ENCODE measurements around the gene ASS1. TPM values are rescaled to one million over a fixed set of nuclear protein-coding genes. Genes with fewer than 3 reads are reported as not detected.

The ASS1 gene
- total RNA-seq, 2 donors from 2014 or later = 88.1 to 95.0 TPM

DNA sequence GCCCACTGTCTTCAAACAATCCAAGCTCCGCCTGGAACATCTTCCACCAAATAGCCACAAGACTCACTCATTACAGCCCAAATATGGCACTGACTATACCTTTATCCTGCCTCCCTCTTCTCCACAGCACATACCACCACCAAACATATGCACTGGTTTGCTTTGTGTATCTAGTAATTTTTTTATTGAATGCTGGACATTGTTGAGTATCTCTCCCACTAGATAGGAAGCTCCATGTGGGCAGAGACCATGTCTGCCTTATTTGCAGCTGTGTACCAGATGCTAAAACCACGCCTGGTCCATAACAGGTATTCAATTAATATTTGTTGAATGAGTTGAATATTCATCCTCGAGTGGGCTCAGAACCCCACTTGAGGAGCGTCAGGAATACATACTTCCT lies 67.4 kb downstream of the ASS1 start:
- intact Hi-C loops (cut with DNase I) = no loop called here
- DNase-seq (no peak), ATAC-seq (no peak)

DNA sequence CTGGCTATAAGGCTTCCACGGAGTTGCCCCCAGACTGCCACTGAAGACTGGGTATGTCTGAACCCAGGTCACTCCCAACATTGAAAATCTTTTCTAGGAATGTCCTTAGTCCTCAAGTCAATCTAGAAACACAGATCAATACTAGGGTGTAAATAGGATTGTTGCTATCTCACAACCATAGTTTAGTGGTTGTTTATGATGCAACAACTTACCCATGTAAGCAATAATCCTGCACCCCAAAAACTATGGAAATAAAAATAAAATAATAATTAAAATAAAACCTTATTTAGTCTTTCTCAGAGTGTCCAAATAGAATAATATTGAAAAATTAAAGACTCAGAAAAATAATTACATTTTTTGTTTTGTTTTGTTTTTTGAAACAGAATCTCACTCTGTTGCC lies 68.3 kb downstream of the ASS1 start:
- intact Hi-C loops (cut with DNase I) = no loop called here
- DNase-seq (no peak), ATAC-seq (no peak)

DNA sequence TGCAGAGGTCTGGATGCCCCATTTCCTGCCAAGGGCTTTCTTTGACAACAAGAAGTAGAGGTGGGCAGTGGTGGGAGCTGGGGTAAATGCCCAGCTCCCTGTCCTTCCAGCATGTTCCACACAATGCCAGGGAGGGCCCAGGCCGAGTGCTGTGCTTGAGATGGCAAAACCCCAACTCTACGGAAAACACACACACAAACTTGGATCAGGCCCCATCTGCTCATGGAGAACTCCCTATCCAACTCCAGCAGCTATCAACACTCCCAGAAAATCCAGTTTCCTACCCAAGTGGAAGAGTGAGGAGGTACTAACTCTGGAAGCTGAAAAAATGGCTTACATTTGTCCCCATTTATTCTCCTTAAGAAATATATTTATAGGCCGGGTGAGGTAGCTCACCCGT lies 73.5 kb downstream of the ASS1 start:
- DNase-seq (no peak), ATAC-seq (no peak)
- intact Hi-C loops (cut with DNase I) = no loop called here

DNA sequence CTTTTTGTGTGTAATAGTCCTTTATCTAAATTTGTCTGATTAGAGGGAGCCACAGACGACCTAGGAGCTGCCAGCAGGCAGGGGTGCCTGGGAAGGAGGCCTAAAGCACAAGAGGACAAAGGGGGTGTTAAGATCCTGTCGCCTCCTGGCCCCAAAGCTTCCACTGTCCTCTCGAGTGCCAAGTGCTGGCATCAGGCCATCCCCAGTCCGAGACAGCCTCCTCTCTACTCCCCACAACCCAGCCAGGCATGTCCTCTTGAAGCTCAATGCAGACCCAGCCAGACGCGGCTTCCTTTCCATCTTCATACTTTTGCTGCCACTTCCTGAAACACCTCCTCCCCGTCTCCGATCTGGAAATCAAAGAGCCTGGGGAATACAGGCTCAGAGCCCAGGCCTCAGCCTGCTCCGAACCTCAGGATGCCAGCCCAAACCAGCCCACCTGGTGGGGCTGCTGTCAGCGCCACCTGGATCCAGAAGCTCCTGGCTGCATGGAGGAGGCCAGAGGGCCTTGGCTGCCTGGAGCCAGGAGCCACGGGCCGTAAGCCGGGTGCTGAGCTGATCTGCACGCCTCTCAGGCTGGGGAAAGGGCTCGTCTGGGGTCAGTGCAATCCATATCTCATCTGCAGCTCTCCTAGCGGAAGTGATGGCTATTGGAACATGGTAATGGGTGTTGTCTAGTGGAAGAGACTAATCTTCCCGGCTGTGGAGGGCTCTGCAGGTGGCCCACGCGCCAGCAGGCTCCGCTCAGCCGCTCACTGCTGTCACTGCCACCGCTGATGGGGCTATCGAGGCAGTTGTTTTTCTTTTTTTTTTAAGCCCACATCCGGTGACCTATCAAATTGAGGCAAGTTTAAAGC lies 74.4 kb downstream of the ASS1 start:
- DNase-seq (peak; percentile 35), ATAC-seq (peak; percentile 26 to 43)
- intact Hi-C loops (cut with DNase I) = no loop called here

DNA sequence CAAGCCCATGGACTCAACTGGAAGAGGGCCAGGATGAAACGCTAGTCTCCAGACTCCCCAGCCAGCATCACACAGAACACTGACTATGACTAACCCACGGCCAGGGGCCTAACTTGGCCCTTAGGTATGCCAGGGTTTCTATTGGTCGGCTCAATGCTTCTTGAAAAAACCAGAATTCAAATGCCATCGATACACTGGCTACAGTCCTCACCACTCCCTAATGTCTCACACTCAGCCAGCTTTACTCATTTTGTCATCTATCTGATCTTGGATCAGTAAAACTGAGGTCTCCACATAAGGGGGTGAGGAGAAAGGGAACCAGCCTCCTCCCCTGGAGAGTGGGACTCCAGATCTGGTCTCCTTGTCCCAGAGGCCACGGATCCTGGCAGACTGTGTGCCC lies 75.2 kb downstream of the ASS1 start:
- no peak for ATAC-seq
- no peak for DNase-seq
- intact Hi-C loops (cut with DNase I) = no loop called here

DNA sequence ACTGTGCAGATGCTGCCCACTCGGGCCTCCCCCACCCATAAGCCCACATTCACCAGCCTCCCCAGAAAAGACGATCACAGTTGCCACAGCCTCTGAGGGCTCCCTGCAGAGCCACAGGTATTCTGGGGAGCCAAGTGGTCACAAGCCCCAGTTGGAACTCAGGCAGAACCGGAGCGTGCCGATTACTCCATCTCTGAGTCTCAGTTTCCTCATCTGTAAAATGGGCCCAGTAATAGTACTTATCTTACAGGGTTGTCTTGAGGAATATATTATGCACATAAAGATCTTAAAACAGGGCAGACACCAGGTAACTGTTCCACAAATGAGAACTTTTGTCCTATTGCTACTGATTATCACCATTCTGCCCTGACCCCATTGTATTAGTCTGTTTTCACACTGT lies 77.0 kb downstream of the ASS1 start:
- intact Hi-C loops (cut with DNase I) = no loop called here

DNA sequence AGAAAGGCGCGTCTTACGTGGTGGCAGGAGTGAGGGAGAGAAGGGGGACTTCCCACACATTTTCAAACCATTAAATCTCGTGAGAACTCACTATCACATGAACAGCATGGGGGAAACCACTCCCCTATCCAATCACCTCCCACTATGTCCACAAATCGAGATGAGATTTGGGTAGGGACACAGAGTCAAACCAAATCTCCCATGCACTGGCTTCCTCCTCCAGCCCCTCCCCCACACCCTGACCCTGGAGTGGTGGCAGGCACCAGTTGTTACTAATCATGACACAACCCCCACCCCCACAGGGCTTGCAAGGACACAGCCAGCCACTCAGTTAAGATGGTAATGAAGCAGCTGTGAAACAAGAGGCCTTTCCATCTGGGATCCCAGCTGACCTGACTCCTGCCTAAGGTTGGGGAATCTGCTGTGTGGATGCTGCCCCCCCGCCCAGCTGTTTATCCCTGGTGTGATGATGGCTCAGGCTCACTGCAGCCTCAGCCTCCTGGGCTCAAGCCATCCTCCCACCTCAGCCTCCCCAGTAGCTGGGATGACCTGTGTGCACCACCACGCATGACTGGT lies 77.6 kb downstream of the ASS1 start:
- DNase-seq = no peak
- intact Hi-C loops (cut with DNase I) = no loop called here
- no peak for ATAC-seq

More for the DNA sequence above, 77.0 kb downstream of the ASS1 start:
- DNase-seq (no peak), ATAC-seq (no peak)

DNA sequence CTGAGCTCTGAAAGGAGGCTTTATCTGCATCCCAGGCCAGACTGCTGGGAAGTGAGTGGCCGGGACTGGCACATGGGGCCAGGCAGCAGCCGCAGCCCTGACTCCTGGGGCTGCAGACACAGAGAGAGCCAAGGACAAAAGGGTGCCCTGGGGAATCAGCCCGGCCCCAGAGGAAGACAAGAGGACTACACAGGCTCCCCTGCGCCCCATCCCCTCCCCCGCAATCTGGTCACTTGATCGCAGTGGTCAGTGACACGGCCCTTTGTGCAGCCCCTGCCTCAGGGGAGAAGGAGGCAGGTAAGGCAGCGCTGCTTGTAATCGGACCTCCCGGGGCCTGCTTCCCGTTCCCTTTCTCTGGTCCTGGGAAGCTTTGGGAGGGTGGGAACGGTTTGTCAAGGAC lies 79.2 kb downstream of the ASS1 start:
- DNase-seq (no peak), ATAC-seq (no peak)
- intact Hi-C loops (cut with DNase I) = no loop called here

DNA sequence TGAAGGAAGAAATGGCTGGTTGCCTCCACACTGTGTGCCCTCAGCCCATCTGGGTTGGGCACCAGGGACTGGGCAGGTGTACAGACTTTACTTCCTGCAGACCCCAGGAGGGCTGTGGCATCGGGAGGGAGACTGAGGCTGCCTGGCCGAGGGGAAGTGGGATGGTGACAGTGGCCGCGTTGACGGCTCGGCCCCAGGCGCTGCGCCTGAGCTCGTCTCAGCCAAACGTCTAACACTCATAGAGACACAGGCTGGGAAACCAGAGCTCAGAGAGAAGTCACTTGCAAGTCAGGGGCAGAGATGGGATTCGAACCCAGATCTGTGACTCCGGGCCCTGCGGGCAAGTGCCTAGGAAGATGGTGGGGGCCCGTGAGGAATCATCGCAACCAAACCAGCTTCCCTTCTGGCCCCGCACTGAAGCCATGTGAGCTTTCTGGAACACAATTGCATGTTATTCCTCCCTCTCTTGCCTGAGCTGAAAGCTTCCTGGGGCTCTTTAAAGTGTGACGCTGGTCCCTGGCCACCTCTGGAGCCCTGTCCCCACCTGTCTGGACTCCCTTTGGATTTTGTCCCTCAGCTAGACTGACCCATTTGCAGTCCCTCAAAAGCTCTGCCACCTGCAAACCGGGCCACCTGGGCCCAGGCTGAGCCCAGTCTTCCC lies 81.6 kb downstream of the ASS1 start:
- intact Hi-C loops (cut with DNase I) = no loop called here
- DNase-seq (no peak), ATAC-seq (no peak)

DNA sequence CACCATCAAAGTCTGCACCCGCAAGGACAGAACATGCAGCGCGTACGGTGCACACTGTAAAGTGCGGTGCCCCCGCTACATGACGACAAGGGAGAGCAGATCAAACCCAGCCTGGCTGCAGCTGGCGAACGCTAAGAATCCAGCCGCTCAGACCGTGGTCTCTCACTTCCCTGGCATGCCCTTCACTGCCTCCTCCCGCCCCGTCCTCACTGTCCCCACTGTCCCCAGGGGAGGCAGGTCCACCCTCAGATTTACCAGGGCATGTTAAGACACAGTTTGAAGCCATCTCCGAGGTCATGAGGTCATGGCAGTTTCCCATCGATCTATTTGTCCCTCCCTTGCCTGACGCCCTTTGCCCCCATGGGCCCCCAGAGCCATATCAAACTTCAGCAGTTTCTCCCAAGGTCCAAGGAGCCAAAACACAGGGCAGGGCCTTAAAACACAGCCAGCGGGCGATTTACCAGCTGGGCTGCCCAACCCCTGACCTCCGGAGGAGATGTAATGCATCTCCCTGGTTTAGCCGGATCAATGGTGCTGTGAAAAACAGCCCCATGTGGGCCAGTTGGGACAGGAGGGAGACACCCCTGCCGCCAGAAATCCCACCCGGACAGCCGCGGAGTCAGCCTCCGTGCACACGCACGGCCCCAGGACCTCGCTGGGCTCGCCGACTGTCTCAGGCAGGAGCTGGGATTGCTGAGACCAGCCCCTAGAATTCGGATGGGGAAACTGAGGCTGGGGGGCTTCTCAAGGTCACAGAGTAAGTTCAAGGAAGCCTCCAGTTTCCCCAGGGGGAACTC lies 82.3 kb downstream of the ASS1 start:
- intact Hi-C loops (cut with DNase I) = no loop called here
- ATAC-seq (no peak), DNase-seq (no peak)

DNA sequence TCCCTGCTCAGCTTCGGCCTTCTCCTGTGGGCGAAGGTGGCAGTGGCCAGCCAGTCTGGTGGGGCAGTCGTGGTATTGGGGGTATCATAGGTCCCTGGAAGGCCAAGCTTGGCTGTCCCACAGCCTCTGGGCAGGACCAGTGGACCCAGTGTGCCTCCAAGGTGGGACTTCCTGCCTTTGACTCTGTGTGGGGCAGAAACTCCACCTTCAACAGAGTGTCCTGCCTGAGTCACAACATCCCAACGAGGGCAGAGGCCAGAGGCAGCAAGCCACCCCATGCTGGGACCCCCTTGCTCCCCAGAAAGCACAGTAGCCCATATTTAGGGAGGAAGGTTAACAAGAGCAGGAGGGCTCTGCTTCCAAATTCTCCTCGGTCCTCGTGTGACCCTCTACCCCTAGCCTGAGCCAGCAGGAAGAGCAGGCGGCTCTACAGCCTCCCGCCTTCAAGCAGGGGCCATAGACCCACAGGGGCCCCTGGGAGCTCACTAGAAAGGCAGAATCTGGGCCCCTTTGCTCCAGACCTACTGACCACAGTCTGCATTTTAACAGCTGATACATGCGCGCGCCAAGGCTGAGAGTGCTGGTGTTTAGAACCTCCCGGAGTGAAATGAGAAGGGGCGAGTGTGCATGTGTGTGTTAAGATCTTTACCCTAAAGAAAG lies 83.0 kb downstream of the ASS1 start:
- ATAC-seq = no peak
- no peak for DNase-seq
- intact Hi-C loops (cut with DNase I) = no loop called here

DNA sequence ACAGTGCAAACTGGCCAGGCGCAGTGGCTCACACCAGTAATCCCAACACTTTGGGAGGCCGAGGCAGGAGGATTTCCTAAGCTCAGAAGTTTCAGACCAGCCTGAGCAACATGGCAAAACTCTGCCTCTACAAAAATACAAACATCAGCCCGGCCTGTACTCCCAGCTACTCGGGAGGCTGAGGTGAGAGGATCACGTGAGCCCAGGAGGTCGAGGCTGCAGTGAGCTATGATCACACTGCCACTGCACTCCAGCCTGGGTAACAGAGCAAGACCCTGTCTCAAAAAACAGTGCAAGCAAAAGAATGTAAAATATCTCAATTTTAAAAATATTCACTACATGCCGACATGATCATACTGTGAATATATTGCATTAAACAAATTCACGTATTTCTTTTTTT lies 83.9 kb downstream of the ASS1 start:
- DNase-seq (no peak), ATAC-seq (no peak)
- intact Hi-C loops (cut with DNase I) = no loop called here

DNA sequence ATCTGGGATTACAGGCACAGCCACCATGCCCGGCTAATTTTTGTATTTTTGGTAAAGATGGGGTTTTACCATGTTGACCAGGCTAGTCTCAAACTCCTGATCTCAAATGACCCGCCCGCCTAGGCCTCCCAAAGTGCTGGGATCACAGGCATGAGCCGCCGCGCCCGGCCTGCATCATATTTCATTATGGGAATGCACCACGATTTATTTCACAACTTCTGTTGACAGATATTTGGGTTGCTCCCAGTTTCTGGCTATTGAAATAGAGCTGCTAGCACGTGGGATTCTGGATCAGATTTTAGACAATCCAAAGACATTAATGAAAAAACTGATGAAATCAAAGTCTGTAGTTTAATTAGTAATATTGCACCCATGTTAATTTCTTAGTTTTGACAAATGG lies 86.2 kb downstream of the ASS1 start:
- ATAC-seq (peak; percentile 82 to 83), DNase-seq (peak; percentile 71)
- intact Hi-C loops (cut with DNase I) = no loop called here

DNA sequence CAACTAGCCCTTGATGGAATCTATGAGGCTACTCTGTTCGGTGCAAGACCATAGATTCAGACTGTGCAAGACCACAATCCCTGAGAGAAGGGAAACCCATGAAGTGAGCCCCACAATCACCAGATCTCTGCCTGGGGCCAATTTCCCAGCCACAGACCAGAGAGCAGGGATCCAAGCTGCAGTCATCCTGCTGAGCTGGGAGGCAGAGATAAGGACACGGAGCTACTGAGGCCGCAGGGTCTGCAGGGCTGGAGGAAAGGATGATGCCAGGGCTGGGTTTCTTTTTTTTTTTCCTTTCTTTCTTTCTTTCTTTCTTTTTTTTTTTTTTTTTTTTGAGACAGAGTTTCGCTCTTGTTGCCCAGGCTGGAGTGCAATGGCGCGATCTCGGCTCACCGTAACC lies 86.9 kb downstream of the ASS1 start:
- intact Hi-C loops (cut with DNase I) = no loop called here
- no peak for DNase-seq
- no peak for ATAC-seq

DNA sequence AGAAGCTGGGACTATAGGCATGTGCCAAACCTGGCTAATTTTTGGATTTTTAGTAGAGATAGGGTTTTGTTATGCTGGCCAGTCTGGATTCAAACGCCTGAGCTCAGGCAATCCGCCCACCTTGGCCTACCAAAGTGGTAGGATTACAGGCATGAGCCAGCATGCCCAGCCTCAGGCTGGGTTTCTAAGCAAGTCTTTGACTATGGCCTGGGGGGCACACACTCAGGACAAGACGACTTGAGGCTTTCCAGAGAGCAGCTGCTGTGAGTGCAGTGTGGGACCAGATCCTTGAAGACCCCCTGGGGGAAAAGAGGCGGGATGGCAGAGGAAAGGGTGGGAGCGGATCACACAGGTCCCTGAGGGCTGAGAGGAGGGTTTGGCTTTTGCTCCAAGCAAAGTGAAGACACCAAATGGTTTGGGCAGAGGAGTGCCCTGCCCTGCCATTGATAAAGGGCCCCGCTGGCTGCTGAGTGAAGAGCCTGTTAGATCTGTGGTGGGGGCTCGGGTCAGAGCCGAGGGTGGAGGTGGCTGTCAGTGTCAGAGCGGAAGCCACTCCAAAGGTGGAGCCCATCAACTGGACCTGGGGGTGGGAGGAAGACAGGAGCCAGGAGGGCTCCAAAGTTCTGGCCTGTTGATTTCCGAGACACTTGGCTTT lies 87.8 kb downstream of the ASS1 start:
- no peak for ATAC-seq
- DNase-seq = no peak
- intact Hi-C loops (cut with DNase I) = no loop called here

DNA sequence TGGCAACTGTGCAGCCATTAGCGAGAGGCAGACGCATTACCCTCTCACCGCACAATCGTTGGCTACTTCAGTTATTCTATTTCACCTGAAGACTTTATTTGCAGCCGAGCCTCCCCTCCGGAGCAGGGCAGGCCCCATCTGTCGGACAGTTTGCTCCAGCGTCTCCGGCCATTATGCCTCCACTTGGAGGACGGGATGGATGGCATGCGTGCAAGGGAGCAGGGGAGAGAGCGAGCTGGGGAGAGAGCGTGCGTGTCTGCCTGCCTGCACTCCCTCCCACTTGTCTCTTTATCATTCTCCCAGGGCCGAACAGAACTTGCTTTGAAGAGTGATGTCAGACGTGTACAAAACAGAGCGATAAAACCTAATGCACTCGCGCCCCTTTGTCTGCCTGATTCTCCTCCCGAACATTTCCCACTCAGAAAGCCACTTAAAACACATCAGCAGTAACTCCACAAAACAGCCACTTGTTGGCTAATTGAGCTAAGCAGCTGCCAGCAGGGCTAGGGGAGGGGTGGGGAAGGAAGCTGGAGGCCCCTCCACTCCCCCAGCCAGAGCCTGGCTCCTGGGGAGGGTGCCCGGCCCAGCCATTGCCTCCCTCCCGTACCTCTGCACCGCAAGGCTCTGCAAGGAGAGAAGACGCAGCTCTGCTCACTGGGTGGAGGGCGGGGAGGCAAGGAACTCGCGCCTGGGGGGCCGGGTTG lies 91.2 kb downstream of the ASS1 start:
- intact Hi-C loops (cut with DNase I) = loop anchor here in 1 of 2 donors (5.0 kb wide), 1 partner anchor 41 kb away; the partner anchor contains the start of gene FUBP3
- DNase-seq = peak; percentile 37
- peak; percentile 83 to 84 for ATAC-seq

DNA sequence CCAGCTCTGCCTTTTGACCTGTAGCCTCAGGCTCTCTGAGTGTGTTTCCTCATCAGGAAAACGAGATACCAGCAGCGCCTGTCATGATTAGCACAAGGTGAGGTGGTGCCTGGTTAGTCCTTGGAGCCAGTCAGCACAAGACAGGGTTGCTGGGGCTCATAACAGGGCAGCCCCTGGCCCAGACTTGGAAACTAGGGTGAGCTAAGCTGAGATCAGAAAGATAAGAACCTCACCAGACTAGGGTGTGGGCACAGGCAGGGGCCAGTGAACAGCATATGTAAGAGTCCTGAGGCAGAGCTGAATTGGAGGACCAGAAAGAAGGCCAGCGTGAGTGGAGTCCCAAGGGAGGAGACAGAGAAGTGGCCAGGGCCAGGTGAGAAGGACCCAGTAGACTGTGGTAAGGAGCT lies 91.9 kb downstream of the ASS1 start:
- DNase-seq (no peak), ATAC-seq (peak in 1 of 2 donors; percentile 29)
- intact Hi-C loops (cut with DNase I) = loop anchor here in 1 of 2 donors (5.0 kb wide), 1 partner anchor 41 kb away; the partner anchor contains the start of gene FUBP3

Data from left cardiac atrium (tissue), 4 donors.